Measurements from ENCODE around the gene SERPINA9. TPM values are rescaled to one million over a fixed set of nuclear protein-coding genes. Genes with fewer than 3 reads are reported as not detected.

SERPINA9 gene
- total RNA-seq, 4 donors from 2014 or later, result not detected

DNA sequence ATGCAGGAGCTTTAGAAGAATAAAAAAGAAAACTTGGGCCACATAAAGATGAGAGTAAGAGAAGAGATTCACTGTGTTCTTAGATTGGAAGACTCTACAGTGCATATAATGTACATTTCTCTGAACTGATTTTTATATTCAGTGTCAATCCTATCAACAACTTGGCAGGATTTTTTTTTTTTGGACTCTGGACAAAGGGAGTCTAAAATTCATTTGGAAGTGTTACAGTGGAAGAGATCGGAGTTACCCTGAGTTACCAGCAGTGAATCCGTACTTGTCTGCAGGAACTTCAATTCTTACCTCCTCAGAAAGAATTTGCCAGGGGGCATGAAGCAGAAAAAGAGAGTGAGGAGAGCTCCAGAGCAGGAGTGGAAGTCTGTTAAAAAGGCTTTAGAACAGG is 47.4 kb downstream of the SERPINA9 start:
- peaks cover 0 to 4% of the 10 kb centered on the region in 2 donors for H3K27me3 ChIP-seq
- H3K9me3 ChIP-seq, result peaks cover 0 to 3% (median 0%) of the 10 kb centered on the region in 4 donors
- no peak overlapping the region for H3K4me3 ChIP-seq
- DNase-seq (ENCODE audit: low spot score in 2 of 2), result no peak
- no peak overlapping the region for H3K27ac ChIP-seq
- WGBS, 2 donors, result 39 to 53% methylated on average over 2 of the region's 2 CpGs
- TF ChIP-seq, protein P1, sequence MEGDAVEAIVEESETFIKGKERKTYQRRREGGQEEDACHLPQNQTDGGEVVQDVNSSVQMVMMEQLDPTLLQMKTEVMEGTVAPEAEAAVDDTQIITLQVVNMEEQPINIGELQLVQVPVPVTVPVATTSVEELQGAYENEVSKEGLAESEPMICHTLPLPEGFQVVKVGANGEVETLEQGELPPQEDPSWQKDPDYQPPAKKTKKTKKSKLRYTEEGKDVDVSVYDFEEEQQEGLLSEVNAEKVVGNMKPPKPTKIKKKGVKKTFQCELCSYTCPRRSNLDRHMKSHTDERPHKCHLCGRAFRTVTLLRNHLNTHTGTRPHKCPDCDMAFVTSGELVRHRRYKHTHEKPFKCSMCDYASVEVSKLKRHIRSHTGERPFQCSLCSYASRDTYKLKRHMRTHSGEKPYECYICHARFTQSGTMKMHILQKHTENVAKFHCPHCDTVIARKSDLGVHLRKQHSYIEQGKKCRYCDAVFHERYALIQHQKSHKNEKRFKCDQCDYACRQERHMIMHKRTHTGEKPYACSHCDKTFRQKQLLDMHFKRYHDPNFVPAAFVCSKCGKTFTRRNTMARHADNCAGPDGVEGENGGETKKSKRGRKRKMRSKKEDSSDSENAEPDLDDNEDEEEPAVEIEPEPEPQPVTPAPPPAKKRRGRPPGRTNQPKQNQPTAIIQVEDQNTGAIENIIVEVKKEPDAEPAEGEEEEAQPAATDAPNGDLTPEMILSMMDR (IDR thresholded peaks at IDR 0.05), result no peak
- TF ChIP-seq POLR2A (IDR thresholded peaks at IDR 0.05), result no peak
- TF ChIP-seq EP300 (IDR thresholded peaks at IDR 0.05), result no peak
- H3K4me1 ChIP-seq, result no peaks in the 10 kb centered on the region
- H3K36me3 ChIP-seq, result no peaks in the 10 kb centered on the region

DNA sequence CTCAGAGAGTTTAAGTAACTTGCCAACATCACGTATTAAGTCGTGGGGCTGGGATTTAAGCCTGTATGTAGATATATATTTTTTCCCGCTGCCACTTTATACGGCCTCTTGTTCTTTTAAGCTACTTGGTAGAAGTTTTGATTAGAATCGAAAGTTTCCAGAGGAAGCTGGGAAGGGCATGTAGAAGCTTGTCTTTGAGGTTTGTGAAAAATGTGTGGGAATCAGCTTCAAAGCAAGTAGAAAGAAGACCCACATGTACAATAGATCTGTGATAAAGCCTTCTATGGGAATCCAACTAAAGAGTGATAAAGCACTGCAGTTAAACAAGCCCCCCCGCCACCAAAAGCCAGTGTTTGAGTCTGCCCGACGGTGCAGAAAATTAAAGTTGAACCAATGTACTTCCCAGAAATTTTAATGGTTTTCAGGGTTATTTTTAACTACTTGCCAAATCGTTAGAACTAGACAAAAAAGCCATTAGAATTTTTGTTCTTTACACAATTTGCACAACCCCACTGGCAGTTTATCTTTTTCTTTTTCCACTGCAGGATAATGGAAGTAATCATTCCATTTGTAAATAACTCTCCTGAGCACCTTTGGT is 48.9 kb downstream of the SERPINA9 start:
- no peak overlapping the region for H3K4me3 ChIP-seq
- peaks cover 0 to 4% of the 10 kb centered on the region in 2 donors for H3K27me3 ChIP-seq
- WGBS, 2 donors, result 71% methylated on average over 9 of the region's 9 CpGs
- peaks cover 0 to 3% (median 0%) of the 10 kb centered on the region in 4 donors for H3K9me3 ChIP-seq
- H3K27ac ChIP-seq, result no peak overlapping the region
- no peaks in the 10 kb centered on the region for H3K36me3 ChIP-seq
- H3K4me1 ChIP-seq, result no peaks in the 10 kb centered on the region
- no peak for DNase-seq (ENCODE audit: low spot score in 2 of 2)
- TF ChIP-seq POLR2A (IDR thresholded peaks at IDR 0.05) (no peak), EP300 (IDR thresholded peaks at IDR 0.05) (no peak)
- TF ChIP-seq, protein P1 (IDR thresholded peaks at IDR 0.05), result no peak

DNA sequence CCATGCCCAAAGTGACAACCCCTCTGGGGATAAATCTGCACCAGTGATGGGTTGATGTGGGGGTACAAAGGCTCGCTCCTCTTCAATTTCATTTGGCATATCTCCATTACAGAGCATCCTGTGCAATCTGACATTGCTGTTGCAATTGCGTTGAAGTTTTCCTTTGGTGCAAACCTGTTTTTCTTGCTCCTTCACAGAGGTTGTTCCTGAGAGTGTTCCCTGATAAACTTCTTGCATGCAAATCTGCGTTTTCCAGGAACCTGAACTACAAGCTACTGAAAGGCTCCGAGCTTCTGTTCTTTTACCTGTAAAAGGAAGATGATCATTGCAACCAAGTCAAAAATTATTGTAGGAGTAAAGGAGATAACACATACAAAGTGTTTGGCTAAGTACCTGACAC is 49.5 kb downstream of the SERPINA9 start:
- Histone ChIP-seq H3K27ac (no peak overlapping the region), H3K9me3 (peaks cover 0 to 3% (median 0%) of the 10 kb centered on the region in 4 donors), H3K4me1 (no peaks in the 10 kb centered on the region), H3K27me3 (peaks cover 0 to 4% of the 10 kb centered on the region in 2 donors), H3K36me3 (no peaks in the 10 kb centered on the region), H3K4me3 (no peak overlapping the region)
- WGBS, 2 donors, result 80 to 85% methylated on average over 4 of the region's 4 CpGs
- DNase-seq (ENCODE audit: low spot score in 2 of 2), result no peak
- TF ChIP-seq POLR2A (IDR thresholded peaks at IDR 0.05) (no peak), EP300 (IDR thresholded peaks at IDR 0.05) (no peak)
- TF ChIP-seq, protein P1 (IDR thresholded peaks at IDR 0.05), result no peak

DNA sequence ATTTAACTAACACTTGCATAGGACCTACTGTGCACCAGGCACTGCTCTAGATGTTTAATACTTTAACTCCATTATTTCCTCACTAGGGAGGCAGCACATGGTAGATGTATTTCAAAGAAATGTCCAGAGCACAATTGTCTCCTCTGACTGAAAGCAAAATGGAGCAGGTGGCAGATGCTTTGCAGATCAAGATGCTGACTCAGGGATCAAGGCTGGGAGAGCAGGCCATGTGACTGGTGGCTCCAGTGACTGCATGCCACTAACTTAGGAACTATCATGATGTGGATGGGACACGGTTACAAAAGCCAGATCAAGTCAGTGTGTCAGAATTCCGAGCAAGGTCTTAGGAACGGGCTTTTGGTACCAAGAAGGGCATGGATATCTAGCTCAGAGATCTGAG is 51.6 kb downstream of the SERPINA9 start:
- Histone ChIP-seq H3K9me3 (no peaks in the 10 kb centered on the region), H3K27ac (no peak overlapping the region), H3K36me3 (no peaks in the 10 kb centered on the region), H3K27me3 (peaks cover 0 to 4% of the 10 kb centered on the region in 2 donors), H3K4me1 (no peaks in the 10 kb centered on the region), H3K4me3 (no peak overlapping the region)
- 76 to 80% methylated on average over 3 of the region's 3 CpGs for WGBS, 2 donors
- DNase-seq (ENCODE audit: low spot score in 2 of 2), result no peak
- TF ChIP-seq EP300 (IDR thresholded peaks at IDR 0.05) (no peak), POLR2A (IDR thresholded peaks at IDR 0.05) (no peak)
- TF ChIP-seq, protein P1 (IDR thresholded peaks at IDR 0.05), result no peak

DNA sequence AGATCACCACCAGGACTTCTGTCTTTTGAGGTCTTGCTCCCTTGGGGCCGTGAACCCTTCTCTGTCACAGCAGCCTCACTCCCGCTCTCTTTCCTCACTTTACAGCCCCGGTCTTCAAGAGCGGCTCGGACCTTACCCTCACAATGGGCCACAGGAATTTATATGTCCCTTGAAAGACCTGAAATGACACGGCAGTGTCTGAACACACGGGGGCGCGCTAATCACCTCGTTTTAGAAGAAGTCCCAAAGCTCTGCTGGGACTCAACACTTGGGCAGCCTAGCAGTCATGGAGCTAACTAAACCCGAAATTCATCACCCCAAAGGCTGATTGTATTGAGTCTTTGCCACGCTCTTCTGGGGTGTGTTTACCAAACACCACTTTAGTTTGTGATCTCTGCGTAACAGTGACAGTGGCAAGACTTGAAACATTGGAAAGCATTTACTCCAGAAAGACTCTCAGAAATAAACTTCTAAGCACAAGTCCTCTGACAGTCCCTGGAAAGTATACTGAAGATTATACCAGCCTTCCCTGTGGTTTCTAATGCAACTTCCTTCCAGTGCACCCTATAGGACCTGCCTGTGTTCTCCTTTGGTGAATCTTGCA is 52.4 kb downstream of the SERPINA9 start:
- Histone ChIP-seq H3K9me3 (peaks cover 0 to 3% (median 0%) of the 10 kb centered on the region in 4 donors), H3K27ac (no peak overlapping the region), H3K4me3 (no peak overlapping the region), H3K27me3 (peaks cover 0 to 4% of the 10 kb centered on the region in 2 donors), H3K36me3 (no peaks in the 10 kb centered on the region), H3K4me1 (no peaks in the 10 kb centered on the region)
- DNase-seq (ENCODE audit: low spot score in 2 of 2), result peak; percentile 49 to 62
- TF ChIP-seq, protein P1 (IDR thresholded peaks at IDR 0.05), result peak; percentile 17 to 45 (median 36)
- TF ChIP-seq EP300 (IDR thresholded peaks at IDR 0.05), result no peak
- 13 to 14% methylated on average over 13 of the region's 13 CpGs for WGBS, 2 donors

All from tibial nerve (tissue), 4 donors.